GM19099 (cell line): ENCODE measurements around the gene USP9X.

Source experiments
- POLR2A ChIP-seq: IDR thresholded peaks from 3 replicates; pipeline ENCODE4 v1.6.1; 2011; ENCODE audit warnings: low read depth; ENCODE audit not compliant: insufficient read length; ENCODE audit errors: extremely low read depth

The USP9X gene, protein sequence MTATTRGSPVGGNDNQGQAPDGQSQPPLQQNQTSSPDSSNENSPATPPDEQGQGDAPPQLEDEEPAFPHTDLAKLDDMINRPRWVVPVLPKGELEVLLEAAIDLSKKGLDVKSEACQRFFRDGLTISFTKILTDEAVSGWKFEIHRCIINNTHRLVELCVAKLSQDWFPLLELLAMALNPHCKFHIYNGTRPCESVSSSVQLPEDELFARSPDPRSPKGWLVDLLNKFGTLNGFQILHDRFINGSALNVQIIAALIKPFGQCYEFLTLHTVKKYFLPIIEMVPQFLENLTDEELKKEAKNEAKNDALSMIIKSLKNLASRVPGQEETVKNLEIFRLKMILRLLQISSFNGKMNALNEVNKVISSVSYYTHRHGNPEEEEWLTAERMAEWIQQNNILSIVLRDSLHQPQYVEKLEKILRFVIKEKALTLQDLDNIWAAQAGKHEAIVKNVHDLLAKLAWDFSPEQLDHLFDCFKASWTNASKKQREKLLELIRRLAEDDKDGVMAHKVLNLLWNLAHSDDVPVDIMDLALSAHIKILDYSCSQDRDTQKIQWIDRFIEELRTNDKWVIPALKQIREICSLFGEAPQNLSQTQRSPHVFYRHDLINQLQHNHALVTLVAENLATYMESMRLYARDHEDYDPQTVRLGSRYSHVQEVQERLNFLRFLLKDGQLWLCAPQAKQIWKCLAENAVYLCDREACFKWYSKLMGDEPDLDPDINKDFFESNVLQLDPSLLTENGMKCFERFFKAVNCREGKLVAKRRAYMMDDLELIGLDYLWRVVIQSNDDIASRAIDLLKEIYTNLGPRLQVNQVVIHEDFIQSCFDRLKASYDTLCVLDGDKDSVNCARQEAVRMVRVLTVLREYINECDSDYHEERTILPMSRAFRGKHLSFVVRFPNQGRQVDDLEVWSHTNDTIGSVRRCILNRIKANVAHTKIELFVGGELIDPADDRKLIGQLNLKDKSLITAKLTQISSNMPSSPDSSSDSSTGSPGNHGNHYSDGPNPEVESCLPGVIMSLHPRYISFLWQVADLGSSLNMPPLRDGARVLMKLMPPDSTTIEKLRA (N-terminal part only)

DNA sequence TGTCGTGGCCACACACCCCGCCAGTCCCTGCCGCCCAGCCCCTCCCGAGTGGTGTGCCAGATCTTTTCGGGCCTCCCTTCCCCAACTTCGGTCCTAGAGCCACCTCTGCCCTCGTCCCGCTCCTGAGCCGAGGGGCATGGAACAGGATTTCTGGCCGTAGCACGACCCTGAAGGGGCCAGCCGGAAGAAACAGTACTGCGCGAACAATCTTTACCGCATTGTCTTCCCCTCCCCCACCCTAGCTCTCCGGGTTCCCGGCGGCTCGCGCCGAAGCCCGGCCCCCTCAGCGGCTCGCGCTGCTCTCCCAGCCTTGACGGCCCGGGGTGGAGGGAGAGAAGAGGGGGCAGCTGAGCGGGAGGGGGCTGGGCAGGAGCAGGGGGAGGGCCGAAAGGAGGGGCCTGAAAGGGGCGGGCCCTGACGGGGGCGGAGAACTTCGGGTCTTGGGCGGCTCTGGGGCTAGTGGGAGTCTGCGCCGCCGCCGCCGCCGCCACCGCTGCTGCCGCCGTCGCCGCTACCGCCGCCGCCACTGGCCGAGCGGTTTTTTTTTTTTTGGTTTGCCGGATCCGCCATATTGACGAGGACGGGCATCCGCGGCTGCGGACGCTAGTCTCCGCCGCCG lies at the start of gene USP9X:
TSS of gene USP9X (plus strand) at position 553 of the 619 bp plus-strand sequence. CDS start 38,184 bp downstream, outside the sequence.
- peak; percentile 42 for TF ChIP-seq POLR2A

- no peak for TF ChIP-seq POLR2A
These were observed 49.7 kb upstream of the USP9X start for GRCh38 chrX:41035582-41035981.

GRCh38 chrX:41036668-41037326 lies 48.4 kb upstream of the USP9X start:
- TF ChIP-seq POLR2A: no peak

DNA sequence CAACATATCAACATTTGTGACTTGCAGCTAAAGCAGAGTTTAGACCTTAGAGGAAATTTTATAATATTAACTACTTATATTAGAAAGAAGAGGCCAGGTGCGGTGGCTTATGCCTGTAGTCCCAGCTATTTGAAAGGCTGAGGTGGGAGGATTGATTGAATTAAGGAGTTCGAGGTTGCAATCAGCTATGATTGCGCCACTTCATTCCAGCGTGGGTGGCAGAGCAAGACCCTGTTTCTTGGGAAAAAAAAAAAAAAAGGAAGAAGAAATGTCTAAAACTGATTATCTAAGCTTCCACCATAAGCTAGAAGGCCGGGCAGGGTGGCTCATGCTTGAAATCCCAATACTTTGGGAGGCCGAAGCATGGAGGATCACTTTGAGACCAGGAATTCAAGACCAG lies 42.0 kb upstream of the USP9X start:
- TF ChIP-seq POLR2A: no peak

- no peak for TF ChIP-seq POLR2A
These were observed 41.4 kb upstream of the USP9X start for GRCh38 chrX:41043674-41044345.

DNA sequence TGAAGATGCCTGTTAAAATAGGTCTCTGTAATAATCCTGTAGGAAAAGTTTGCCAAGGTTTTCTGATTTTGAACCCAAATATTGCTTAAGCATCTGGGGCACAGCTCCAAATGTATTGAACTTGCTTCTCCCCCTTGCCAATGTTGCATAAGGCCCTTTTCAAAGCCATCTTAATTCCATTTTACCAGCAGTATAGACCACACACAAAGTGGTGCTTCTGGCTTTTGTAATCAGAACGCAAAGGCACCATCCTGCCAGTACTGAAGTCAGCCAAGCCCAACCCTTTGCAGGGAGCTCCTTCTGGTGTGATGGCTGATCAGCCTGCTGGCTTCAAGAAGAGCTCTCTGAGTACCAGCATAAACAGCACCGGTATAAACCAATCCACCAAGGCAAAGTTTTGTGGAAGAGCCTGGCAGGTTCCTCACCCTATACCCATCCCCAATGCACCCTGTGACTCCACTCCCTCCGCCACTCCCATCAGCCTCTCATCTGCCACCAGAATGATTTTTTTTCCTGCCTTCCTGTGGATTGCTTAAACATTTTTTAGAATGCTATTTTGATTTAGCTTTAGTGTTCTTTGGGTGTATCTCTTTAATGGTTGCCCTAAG lies 39.2 kb upstream of the USP9X start:
- no peak for TF ChIP-seq POLR2A

- TF ChIP-seq POLR2A: no peak
These were observed 37.2 kb upstream of the USP9X start for GRCh38 chrX:41047878-41048534.

- no peak for TF ChIP-seq POLR2A
These were observed 34.9 kb upstream of the USP9X start for GRCh38 chrX:41050359-41050758.

- TF ChIP-seq POLR2A: no peak
These were observed 34.0 kb upstream of the USP9X start for GRCh38 chrX:41051288-41051687.

GRCh38 chrX:41055740-41056139 lies 29.5 kb upstream of the USP9X start:
- TF ChIP-seq POLR2A: no peak

- no peak for TF ChIP-seq POLR2A
These were observed 21.2 kb upstream of the USP9X start for GRCh38 chrX:41064018-41064417.

GRCh38 chrX:41066391-41066790 lies 18.9 kb upstream of the USP9X start:
- TF ChIP-seq POLR2A: no peak

DNA sequence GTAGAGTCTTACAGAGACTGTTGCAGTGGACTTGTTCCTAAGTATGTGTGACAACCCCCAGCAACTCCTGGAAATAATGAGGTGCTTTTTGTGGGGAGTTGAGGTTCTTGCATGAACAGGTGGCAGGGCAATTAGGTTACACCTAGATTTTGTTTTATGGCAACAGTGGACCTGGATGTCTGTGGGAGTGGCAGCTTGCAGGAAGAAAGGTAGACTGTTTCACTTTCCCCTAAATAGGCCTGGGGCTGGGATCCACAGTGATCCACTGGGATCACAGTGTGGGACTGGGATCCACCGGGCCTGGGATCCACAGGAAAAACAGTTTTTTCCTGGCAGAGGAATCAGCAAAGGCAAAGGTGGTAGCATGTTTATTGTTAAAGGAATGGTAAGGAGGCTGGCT lies 18.3 kb upstream of the USP9X start:
- no peak for TF ChIP-seq POLR2A
